NOMO-1 treated with dmso at 0.1 percent for 144 hours (cell line): ENCODE measurements around the gene CEBPG.
A peak's percentile ranks its signal among the peaks of the same experiment; 100 is the strongest.

Experiments used
- DNase-seq: peaks from one replicate; lab custom pipeline; 2025; ENCODE audit not compliant: unreplicated experiment; lab: John Stamatoyannopoulos, UW

CEBPG gene

GRCh38 chr19:33405553-33406461 is 32.3 kb downstream of the CEBPG start:
- DNase-seq = no peak

- DNase-seq = peak; percentile 36
Observed at GRCh38 chr19:33406521-33407139, 33.1 kb downstream of the CEBPG start.

DNA sequence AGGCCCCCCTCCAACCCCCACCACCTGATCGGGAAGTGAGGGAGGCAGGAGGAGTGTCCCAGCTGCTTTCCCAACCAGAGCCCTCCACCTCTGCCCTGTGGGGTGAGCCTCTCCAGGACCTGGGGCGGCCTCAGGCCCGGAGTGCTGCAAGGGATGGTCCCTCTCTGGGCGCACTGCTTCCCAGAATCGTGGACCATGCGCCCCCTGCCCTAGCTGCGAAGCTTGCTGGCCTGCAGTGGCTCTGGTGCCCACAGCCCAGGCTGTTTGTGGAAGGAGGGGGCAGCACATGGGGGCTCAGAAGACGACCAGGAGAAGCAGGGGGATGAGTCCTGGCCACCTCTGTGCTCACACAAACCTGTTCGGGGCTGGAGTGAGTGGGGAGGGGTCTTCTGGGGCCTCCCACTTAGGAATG is 33.6 kb downstream of the CEBPG start:
- no peak for DNase-seq

DNA sequence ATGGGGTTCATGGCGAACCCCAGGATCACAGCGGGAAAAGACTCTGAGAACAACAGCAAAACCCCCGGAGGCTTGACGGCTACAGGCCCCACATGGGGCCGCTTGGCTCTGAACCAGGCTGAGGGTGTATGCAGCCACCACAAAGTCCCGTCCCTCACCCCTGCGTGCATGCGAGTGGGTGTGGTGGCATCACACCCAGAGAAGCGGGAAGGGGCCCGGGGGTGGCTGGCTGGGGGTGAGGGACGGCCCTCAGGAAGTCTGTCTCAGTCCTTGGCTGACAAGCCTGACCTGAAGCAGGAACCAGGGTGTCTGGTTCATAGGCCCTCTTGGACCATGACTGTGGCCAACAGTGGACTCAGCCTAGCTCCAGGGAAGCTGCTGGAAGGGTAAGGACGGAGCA is 34.2 kb downstream of the CEBPG start:
- DNase-seq = no peak

DNA sequence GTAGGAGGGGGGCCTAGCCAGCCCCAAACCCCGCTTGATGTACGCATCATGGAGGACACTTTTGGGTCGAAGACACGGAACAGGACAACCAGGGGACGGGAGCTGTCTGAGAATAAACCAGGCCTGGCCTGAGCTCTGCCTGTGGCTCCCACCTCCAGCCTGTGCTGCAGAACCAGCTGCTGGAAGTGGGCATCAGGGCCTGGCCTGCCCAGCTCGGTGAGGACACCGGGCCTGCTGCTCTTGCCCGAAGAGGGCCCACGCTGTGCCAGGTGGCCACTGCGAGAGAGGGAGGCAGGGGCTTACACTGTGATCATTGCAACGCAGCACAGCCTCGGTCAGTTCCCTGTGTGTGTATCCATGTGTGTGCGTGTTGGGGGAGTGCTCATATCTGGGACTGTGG is 34.6 kb downstream of the CEBPG start:
- no peak for DNase-seq

DNA sequence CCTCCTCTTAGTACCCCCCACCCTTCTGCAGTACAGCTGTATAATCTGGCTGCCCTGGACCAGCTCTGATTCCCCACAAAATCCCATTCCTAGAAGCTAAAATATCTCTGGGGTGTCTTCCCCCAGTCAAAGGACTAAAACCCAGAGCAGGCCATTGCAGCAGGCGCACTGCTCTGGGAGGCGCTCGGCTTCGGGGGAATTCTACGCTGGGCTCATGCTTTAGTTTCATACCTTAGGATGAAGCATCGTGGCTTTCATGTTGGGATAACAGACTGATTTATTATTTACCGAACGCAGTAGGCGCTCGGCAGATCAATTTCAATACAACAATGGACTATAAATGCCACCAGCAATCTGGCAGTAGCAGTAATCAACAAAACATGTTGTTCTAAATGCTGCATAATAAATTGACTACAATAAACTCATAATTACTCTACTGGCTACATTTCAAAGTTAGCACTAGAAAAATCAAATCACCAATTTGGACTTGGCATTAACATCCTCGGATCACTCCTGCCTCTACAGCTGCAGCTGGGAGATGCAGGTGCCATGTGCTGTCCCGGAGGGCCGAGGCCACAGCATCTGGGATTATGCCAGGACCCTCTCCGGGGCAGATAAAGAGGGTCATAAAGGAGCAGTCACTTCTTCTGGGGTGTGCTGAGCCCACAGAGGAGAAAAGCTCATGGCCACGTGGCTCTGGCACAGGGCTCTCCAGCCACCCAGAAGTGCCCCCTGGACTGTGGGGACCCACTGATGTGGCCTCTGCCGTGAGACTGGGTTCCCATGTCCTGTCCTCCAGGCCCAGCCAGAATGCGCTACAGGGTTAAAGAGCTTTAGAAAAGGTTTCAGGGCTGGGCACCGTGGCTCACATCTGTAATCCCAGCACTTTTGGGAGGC is 35.3 kb downstream of the CEBPG start:
- DNase-seq = no peak

DNA sequence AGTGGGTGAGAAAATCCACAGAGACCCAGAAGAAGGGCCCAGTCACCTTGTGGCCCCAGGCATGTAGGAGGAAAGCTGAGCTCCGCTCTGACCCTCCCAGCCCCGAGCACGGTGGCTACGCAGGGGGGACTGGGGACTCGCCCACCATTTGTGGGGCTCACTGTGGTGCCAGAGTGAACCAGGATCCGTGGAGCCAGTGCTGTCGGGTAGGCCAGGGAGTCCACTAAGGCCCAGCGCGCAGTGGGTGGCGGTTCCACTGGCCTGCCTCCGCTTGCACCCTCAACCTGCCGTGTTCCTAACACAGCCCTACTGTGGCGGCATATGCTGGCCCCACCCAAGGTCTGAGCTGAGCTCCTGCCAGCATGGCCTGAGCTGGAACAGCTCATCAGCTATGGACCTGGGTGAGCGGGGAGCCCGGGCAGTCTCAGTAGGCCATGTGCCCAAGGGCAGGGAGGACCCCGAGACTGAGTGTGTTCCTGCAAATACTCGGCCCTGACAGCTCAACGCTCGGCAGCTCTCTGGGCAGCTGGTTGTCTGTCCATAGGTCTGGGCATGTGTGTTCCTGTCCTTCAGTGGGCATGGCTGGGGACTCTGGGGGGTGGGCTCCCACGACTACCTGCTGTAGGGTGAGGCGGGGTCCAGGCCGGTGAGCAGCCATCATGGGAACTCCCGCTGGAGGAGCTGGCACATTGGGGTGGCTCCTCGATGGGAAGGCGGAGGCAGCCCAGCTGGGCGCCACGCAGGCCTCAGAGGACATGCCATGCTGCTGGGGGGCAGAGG is 36.6 kb downstream of the CEBPG start:
- no peak for DNase-seq

DNA sequence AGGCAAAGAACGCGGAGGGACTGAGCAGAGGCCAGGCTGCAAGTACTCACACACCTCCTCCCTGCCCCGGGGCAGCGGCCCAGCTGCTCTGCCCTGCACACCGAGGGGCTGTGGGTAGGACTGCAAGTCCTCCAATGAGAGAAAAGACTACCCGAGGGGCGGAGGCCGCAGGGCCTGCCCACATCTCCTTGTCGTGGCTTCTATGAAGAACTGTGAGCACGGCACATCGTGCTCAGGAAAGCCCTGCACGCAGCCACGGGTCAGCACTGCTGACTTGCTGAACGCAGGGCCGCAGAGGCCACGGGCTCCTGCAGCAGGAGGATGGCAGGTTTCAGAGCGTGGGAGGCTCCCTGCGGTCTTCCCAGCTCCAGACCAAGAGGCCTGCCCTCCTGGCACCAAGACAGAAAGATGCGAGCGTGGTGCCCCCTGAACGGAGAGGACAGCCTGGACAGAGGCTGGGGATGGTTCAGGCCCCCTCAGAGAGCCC is 37.4 kb downstream of the CEBPG start:
- DNase-seq = no peak

- DNase-seq = no peak
Observed at GRCh38 chr19:33411621-33412180, 38.2 kb downstream of the CEBPG start.

DNA sequence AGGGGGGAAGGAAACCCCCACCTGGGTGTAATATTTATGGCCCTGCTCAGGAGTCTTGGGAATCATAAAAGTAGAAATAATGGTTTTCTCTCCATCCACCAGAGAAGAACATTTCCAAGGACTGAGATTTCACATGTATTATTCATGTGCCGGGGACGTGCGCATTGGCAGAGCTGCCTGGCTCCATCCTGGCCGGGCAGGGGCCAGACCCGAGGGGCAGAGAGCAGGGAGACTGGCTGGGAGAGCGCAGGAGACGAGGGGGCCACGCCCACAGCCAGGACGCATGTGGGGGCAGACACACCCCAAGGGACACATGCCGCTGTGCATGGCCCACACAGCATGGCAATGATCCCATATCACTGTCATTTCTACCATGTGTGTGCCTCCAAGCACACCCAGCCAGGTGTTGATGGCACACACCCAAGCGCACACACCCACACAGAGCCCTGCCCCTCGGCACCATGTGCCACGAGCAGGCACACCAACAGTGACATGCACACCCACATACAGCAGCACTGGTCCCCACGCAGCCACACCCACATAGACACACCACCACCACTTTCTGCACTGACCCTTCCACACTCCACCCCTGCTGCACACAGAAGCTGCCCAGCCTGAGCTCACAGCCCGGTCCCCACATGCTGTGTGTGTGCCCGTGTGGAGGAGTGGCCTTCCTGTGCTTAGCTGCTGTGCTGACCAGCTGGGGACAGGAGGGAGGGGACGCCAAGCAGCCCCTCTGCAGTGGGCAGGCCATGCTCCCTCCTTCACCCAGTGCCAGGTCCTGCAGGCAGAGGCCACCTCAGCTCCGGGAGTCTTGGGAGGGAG is 39.3 kb downstream of the CEBPG start:
- DNase-seq = no peak

- no peak for DNase-seq
Observed at GRCh38 chr19:33413426-33413725, 39.9 kb downstream of the CEBPG start.

DNA sequence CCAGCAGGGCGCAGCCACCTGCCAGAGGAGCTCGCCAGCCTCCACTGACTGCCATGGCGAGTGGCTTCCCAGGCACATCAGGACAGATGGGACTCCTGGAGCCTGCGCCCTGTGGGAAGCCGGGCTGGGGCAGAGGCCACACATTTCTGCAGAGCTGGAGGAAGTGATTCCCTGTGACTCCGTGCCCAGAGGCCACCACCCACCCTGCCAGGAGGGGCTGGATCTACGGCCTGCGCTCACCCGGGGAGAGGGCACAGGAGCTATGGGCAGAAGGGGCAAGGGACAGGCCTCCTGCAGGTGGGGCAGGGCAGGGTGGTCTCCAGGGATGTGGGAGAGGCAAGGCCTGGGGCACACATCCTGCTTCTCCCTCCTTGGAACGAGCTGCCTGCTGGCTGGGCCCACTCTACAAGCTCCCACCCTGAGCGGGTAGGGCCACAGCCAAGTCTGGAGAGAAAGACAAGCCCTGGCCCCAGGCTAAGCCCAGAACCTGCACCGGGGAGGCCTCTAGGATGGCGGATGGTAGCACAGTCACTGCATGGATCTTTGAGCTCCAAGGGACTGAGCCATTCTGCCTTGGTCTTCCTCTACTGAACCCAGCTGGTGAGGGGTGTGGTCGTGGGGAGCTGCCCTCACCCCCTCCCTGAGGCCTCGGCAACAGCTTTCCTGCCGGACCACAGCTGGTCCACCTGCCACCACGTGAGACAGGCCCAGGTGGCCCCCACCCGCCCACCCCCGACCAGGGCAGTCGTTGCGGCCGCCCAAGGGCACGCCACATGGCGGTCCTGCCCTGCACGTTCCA is 40.6 kb downstream of the CEBPG start:
- DNase-seq = no peak

DNA sequence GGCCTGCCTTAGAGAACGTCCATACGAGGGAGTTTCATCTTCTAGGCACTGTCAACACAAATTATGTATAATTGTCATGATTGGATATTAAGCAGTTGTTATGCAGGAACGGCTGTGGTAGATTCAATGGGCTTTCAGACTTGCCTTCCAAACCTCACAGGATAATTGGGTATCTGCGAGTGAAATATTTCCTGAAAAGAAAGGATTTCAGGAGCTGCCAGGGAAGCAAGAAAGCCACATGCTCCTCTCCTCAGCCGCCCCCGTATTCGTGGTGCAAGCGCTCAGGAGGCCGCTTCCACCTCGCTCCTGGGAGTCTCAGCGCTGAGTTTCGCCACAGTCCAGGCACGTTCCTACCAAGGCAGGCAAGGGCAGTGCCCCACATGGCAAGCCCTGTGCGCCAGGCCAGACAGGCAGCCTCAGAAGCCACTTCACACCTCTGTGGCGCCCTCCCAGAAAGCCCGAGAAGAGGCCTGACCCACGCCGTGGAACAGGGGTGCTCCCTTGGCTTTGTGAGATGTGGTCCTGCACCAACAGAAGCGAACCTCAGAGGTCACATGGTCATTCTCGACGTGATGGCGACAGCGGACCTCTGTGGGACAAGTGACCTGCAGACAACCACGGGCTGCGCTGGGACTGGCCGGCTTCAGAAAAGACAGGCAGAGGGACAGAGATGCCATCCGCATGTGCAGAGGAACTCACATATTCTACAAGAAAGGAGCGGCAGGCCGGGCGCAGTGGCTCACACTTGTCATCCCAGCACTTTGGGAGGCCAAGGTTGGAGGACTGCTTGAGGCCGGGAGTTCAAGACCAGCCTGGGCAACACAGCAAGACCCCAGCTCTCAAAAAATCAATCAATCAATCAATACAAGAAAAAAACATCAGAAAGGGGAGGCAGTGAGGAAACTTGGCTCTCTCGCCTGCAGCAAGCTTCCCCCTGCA is 41.4 kb downstream of the CEBPG start:
- no peak for DNase-seq

DNA sequence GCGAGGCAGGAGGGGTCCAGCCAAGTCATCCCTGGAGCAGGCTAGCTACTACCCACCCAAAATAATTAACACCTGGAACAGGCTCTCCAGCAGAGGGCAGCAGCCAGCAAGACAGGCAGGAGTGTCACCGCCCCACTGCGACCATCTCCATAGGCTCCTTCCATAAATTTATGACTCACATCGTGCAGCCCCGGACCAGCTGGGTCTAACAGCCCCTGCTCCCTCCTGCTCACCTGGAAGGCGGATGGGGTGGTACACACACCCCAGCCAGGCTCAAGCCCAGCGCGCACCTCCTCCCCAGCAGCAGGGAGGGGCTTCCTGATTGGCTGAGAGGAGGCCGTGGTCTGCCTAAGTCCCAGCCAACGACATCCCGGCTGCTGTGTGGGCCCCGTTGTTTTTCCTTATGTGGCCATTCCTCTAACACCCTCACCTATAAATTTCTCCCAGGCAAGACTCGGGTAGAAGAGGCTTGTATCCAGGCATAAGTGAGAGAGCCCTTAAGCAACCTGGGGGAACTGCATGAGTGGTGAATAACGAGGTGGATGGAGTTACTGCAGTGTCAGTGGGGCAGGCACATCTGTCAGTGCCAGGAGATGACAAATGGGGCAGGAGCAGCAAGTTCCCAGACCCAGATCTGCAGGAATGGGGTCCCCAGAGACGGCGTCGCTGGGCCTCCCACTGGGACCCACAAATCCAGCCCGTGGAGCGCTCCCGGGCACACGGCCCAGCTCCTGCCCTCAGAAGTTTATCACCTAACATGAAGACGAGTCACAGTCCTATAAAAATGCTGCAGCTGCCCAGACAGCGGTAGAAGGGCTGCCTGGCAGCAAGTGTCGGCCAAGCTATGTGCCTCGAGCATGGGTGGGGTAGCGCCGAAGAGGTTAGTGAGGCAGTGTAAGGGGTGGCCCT is 43.1 kb downstream of the CEBPG start:
- DNase-seq = peak; percentile 39

- no peak for DNase-seq
Observed at GRCh38 chr19:33417751-33418150, 44.2 kb downstream of the CEBPG start.

GRCh38 chr19:33418461-33418860 is 45.0 kb downstream of the CEBPG start:
- no peak for DNase-seq
